Left ventricle myocardium inferior (tissue), 1 donor: ENCODE measurements around the gene ATP6V1G2. TPM values are rescaled to one million over a fixed set of nuclear protein-coding genes. Genes with fewer than 3 reads are reported as not detected.
"Not testable (repeated sequence)": the region's sequence is repeated elsewhere in the genome, so short reads cannot be mapped to it uniquely, and the experiment has no call there.

Experiments
- DNase-seq: peaks from one replicate; pipeline ENCODE4 v3.0.0-alpha.2; 2020
- H3K27ac ChIP-seq: fragments of 200-600 bp; replicated peaks from 2 replicates; pipeline ENCODE4 v1.8.0; 2021
- H3K27me3 ChIP-seq: fragments of 200-600 bp; 2 replicates; pipeline ENCODE4 v1.8.0; 2021; ENCODE audit warnings: low read depth
- H3K36me3 ChIP-seq: fragments of 200-600 bp; 2 replicates; pipeline ENCODE4 v1.8.0; 2021
- H3K4me1 ChIP-seq: fragments of 200-600 bp; 2 replicates; pipeline ENCODE4 v1.8.0; 2021
- H3K4me3 ChIP-seq: fragments of 200-600 bp; 2 replicates; pipeline ENCODE4 v1.8.0; 2021; ENCODE audit warnings: mild to moderate bottlenecking, moderate library complexity
- H3K9me3 ChIP-seq: fragments of 200-600 bp; replicated peaks from 2 replicates; pipeline ENCODE4 v1.8.0; 2021
- intact Hi-C: fragments of 100-400 bp; cut with micrococcal nuclease; formaldehyde crosslinking; loops from one replicate; pipeline ENCODE4 v1.11.0; 2022
- total RNA-seq: library from RNA; stranded (reverse); fragmentation: NEBNext Ultra II Directional; extraction: Animal tissue kit (Norgen Biotek cat#: 25700); gene quantifications from one replicate; pipeline ENCODE4 v1.2.1, GENCODE V29; 2021
- TF ChIP-seq, protein P1 (sequence below): fragments of 200-600 bp; IDR thresholded peaks from 2 replicates; pipeline ENCODE4 v1.8.0; 2021; ENCODE audit warnings: antibody characterized with exemption, mild to moderate bottlenecking, borderline replicate concordance
- donor health status: DM: no; HTN: yes; CAD: no; lungs with severe emphysema.

The ATP6V1G2 gene
- total RNA-seq, 1 donor from 2014 or later, result 1.6 TPM

DNA sequence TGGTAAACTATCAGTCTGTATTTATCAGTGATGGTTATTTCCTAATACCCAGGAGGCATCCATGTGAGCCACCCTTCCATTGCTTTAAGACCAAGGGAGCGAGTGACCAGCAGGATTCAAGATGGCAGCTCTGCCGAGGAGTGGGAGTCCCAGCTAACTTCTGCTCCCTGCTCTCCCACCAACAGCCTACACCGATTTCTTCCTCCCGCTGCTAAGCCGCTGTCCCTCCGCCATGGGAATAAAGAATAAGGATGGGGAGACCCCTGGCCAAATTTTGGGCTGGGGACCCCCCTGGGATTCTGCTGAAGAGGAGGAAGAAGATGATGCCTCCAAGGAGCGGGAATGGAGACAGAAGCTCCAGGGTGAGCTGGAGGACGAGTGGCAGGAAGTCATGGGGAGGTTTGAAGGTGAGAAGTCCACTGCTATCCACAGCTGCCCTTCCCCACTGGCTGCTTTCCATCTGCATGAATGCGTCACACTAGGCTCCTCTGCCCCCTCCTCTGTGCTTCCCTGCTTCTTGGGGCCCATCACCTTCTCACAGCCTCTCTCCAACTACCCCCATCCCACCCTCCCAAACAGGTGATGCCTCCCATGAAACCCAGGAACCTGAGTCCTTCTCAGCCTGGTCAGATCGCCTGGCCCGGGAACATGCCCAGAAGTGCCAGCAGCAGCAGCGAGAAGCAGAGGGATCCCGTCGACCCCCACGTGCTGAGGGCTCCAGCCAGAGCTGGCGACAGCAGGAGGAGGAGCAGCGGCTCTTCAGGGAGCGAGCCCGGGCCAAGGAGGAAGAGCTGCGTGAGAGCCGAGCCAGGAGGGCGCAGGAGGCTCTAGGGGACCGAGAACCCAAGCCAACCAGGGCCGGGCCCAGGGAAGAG lies 11.3 kb upstream of the ATP6V1G2 start:
- intact Hi-C loops, result no loop called here
- Histone ChIP-seq H3K4me1 (peaks cover 48% of the 10 kb centered on the region), H3K27ac (peak overlapping the region; percentile 81), H3K4me3 (peak overlapping the region; percentile 7), H3K27me3 (no peaks in the 10 kb centered on the region), H3K9me3 (no peaks in the 10 kb centered on the region), H3K36me3 (peaks cover 42% of the 10 kb centered on the region)
- no peak for DNase-seq
- TF ChIP-seq, protein P1, sequence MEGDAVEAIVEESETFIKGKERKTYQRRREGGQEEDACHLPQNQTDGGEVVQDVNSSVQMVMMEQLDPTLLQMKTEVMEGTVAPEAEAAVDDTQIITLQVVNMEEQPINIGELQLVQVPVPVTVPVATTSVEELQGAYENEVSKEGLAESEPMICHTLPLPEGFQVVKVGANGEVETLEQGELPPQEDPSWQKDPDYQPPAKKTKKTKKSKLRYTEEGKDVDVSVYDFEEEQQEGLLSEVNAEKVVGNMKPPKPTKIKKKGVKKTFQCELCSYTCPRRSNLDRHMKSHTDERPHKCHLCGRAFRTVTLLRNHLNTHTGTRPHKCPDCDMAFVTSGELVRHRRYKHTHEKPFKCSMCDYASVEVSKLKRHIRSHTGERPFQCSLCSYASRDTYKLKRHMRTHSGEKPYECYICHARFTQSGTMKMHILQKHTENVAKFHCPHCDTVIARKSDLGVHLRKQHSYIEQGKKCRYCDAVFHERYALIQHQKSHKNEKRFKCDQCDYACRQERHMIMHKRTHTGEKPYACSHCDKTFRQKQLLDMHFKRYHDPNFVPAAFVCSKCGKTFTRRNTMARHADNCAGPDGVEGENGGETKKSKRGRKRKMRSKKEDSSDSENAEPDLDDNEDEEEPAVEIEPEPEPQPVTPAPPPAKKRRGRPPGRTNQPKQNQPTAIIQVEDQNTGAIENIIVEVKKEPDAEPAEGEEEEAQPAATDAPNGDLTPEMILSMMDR, result no peak

DNA sequence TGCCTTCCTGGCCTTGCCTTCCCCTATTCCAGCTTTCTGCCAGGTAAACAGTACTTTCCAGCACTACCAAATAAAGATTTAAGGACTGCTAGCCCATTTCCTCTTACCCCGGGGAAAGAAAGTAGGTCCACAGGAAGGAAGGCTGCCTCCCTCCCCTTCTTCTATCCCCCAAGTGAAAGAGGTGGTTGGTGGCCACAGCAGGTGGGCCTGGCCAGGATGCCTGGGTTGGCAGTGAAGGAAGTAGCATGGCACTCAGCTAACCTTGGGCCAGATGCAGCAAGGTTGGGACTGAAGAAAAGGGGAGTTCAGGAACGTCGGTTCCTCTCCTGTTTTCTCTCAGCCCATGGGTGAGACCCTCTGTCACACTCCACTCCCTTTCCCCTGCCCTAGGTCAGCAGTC lies 9.9 kb upstream of the ATP6V1G2 start:
- Histone ChIP-seq H3K4me3 (no peak overlapping the region), H3K4me1 (peaks cover 45% of the 10 kb centered on the region), H3K27me3 (no peaks in the 10 kb centered on the region), H3K36me3 (peaks cover 48% of the 10 kb centered on the region), H3K27ac (no peak overlapping the region), H3K9me3 (no peaks in the 10 kb centered on the region)
- DNase-seq, result no peak
- TF ChIP-seq, protein P1, result no peak
- intact Hi-C loops, result no loop called here

DNA sequence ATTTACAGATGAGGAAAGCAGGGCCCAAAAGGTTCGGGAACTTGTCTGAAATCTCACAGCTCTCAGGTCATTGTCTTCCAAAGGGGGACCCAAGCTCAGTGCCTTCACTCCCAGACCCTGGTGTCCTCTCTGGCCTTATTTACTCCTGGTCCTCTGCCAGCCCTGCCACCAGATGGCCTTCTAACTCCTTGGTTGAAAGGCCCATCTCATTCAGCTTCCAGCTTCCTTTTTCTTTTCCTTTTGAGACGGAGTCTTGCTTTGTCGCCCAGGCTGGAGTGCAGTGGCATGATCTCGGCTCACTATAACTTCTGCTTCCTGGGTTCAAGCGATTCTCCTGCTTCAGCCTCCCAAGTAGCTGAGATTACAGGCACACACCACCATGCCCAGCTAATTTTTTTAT lies 5.0 kb upstream of the ATP6V1G2 start:
- TF ChIP-seq, protein P1, result peak; percentile 58
- Histone ChIP-seq H3K4me1 (peaks cover 31% of the 10 kb centered on the region), H3K27ac (peak overlapping the region; percentile 49), H3K36me3 (peaks cover 48% of the 10 kb centered on the region)
- H3K9me3 ChIP-seq, H3K27me3 ChIP-seq, intact Hi-C loops, H3K4me3 ChIP-seq: not testable (repeated sequence)
- peak; percentile 46 for DNase-seq

DNA sequence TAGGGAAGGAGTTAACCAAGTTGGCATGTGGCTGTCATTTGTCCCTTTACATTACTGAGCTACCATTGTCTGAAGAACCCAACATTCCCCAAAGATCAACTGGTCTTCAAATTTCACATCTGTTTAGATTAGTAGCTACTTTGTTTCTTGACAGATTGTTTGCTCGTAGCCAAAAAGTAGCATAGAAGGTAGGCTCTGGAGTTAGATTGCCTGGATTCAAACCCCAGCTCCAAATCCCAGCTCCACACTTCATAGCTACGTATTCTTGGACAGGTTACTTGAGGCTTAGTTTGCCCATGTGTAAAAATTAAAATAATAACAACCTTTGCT lies 2.1 kb upstream of the ATP6V1G2 start:
- intact Hi-C loops, result no loop called here
- Histone ChIP-seq H3K36me3 (peaks cover 35% of the 10 kb centered on the region), H3K27ac (peak overlapping the region; percentile 93), H3K4me3 (peak overlapping the region; percentile 70), H3K4me1 (peaks cover 30% of the 10 kb centered on the region), H3K27me3 (no peaks in the 10 kb centered on the region), H3K9me3 (no peaks in the 10 kb centered on the region)
- no peak for DNase-seq
- TF ChIP-seq, protein P1, result no peak

DNA sequence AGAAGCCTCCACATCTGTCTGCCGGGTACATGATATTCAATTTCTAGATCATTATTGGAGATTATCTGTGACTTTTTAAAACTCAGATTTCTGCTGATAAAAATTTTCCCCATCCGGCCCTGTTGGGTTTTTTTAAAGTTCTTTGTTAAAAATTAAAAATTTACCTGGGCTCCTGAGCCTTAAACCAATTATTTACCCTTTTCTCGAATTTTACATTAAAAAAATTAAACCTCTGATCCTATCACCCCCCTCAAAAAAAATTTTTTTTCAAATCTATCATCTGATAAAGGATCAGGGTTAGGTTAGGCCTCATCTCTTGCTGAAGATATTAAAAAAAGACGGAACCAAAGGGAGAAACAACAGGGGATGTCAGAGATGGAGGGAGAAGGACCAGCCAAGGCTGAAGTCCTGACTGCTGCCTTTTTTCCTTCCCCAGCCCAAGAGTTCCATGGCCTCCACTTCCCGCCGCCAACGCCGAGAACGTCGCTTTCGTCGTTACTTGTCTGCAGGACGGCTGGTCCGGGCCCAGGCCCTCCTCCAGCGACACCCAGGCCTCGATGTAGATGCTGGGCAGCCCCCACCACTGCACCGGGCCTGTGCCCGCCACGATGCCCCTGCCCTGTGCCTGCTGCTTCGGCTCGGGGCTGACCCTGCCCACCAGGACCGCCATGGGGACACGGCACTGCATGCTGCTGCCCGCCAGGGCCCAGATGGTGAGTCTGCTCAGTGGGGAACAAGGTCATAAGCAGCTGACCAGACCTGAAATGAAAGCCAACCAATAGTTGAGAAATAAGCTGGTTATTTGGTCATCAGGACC lies 1.5 kb upstream of the ATP6V1G2 start:
- intact Hi-C loops, result no loop called here
- DNase-seq, result no peak
- H3K27me3 ChIP-seq, result no peaks in the 10 kb centered on the region
- TF ChIP-seq, protein P1, result no peak
- peak overlapping the region; percentile 70 for H3K4me3 ChIP-seq
- peak overlapping the region; percentile 93 for H3K27ac ChIP-seq
- peaks cover 31% of the 10 kb centered on the region for H3K36me3 ChIP-seq
- peaks cover 36% of the 10 kb centered on the region for H3K4me1 ChIP-seq
- no peaks in the 10 kb centered on the region for H3K9me3 ChIP-seq
